SK-N-SH (cell line): Measurements from ENCODE around the gene MTFP1. TPM values are rescaled to one million over a fixed set of nuclear protein-coding genes. Genes with fewer than 3 reads are reported as not detected.

Experiments used
- CTCF ChIA-PET: fragments of 300-600, 350-600 bp; formaldehyde crosslinking; extraction: SDS; loops from one replicate; lab custom pipeline; 2021; lab: Yijun Ruan, JAX
- POLR2A ChIA-PET: fragments of 350-600 bp; sonication (Branson Sonifier 250); formaldehyde crosslinking; extraction: SDS; loops from one replicate; lab custom pipeline; 2020; ENCODE audit warnings: antibody characterized with exemption, inconsistent platforms; lab: Yijun Ruan, JAX
- DNase-seq: peaks from one replicate; pipeline ENCODE4 v3.0.0; 2012
- H2AFZ ChIP-seq: fragments of 200-600 bp; sonication (generic); 2 replicates; pipeline ENCODE4 v1.8.1; 2016; ENCODE audit warnings: antibody characterized with exemption, mild to moderate bottlenecking, low read depth
- H3F3A ChIP-seq: fragments of 200-600 bp; sonication (generic); replicated peaks from 2 replicates; pipeline ENCODE3; 2016; ENCODE audit warnings: antibody characterized with exemption, mild to moderate bottlenecking; ENCODE audit not compliant: insufficient read depth
- H3K27ac ChIP-seq, 2 experiments: fragments of 200-500 bp in 1 of 2; fragments of 200-600 bp in 1 of 2; sonication (Bioruptor generic) in 1 of 2; sonication (generic), shearing (Covaris generic) in 1 of 2; 2 replicates each; pipeline versions ENCODE4 v1.5.1 to v1.6.1; 2014 to 2016; ENCODE audit warnings: low read depth in 2 of 2, inconsistent platforms in 1 of 2, low read length in 1 of 2, mild to moderate bottlenecking in 1 of 2, mixed read lengths in 1 of 2
- H3K27me3 ChIP-seq: fragments of 200-600 bp; sonication (generic), shearing (Covaris generic); 2 replicates; pipeline ENCODE4 v1.6.1; 2016; ENCODE audit warnings: mixed run types; ENCODE audit not compliant: insufficient read depth
- H3K36me3 ChIP-seq, 2 experiments: fragments of 200-500 bp in 1 of 2; fragments of 200-600 bp in 1 of 2; sonication (Bioruptor generic) in 1 of 2; sonication (generic) in 1 of 2; replicated peaks in 1 of 2; 2 replicates each; pipeline versions ENCODE3 to v1.5.1; 2014 to 2016; ENCODE audit warnings: low read length in 1 of 2, mild to moderate bottlenecking in 1 of 2; ENCODE audit not compliant: insufficient read depth in 2 of 2, control insufficient read depth in 1 of 2
- H3K4me1 ChIP-seq, 2 experiments: fragments of 200-500 bp in 1 of 2; fragments of 200-600 bp in 1 of 2; sonication (Bioruptor generic) in 1 of 2; sonication (generic), shearing (Covaris generic) in 1 of 2; 2 replicates each; pipeline versions ENCODE4 v1.5.1 to v1.6.1; 2014 to 2016; ENCODE audit warnings: low read depth in 1 of 2, low read length in 1 of 2, mixed run types in 1 of 2; ENCODE audit not compliant: insufficient read depth in 2 of 2, control insufficient read depth in 1 of 2
- H3K4me2 ChIP-seq: fragments of 200-600 bp; sonication (generic), shearing (Covaris generic); 2 replicates; pipeline ENCODE4 v1.6.1; 2017; ENCODE audit warnings: mixed run types
- H3K4me3 ChIP-seq, 2 experiments: fragments of 200-500 bp in 1 of 2; fragments of 200-600 bp in 1 of 2; sonication (Bioruptor generic) in 1 of 2; sonication (generic), shearing (Covaris generic) in 1 of 2; 2 replicates each; pipeline versions ENCODE4 v1.5.1 to v1.8.1; 2014 to 2016; ENCODE audit warnings: low read depth in 2 of 2, inconsistent platforms in 1 of 2, low read length in 1 of 2, mild to moderate bottlenecking in 1 of 2, mixed read lengths in 1 of 2, moderate library complexity in 1 of 2
- H3K79me2 ChIP-seq: fragments of 200-600 bp; sonication (generic); 2 replicates; pipeline ENCODE4 v1.8.1; 2017; ENCODE audit warnings: mild to moderate bottlenecking; ENCODE audit not compliant: insufficient read depth
- H3K9ac ChIP-seq: fragments of 200-600 bp; sonication (generic); 2 replicates; pipeline ENCODE4 v1.6.1; 2017; ENCODE audit warnings: mixed run types
- H3K9me2 ChIP-seq: fragments of 200-600 bp; sonication (generic); 2 replicates; pipeline ENCODE4 v1.6.1; 2017; ENCODE audit warnings: mixed run types
- H3K9me3 ChIP-seq: fragments of 200-600 bp; sonication (generic); 2 replicates; pipeline ENCODE4 v1.6.1; 2017; ENCODE audit warnings: mixed run types, mild to moderate bottlenecking, moderate library complexity
- H4K20me1 ChIP-seq: fragments of 200-600 bp; sonication (generic); 2 replicates; pipeline ENCODE4 v1.6.1; 2017; ENCODE audit warnings: mild to moderate bottlenecking, mixed run types; ENCODE audit not compliant: insufficient read depth
- EZH2phosphoT487 ChIP-seq: fragments of 200-600 bp; sonication (generic); IDR thresholded peaks from 2 replicates; pipeline ENCODE4 v1.6.1; 2017; ENCODE audit warnings: low read depth, mixed run types, mild to moderate bottlenecking, antibody characterized with exemption, moderate library complexity, borderline replicate concordance
- FOXM1 ChIP-seq: IDR thresholded peaks from 2 replicates; pipeline ENCODE4 v1.4.0; 2012; ENCODE audit warnings: low read depth, mild to moderate bottlenecking
- GABPA ChIP-seq: IDR thresholded peaks from 2 replicates; pipeline ENCODE4 v1.4.0; 2012; ENCODE audit warnings: low read depth, mild to moderate bottlenecking
- MXI1 ChIP-seq: IDR thresholded peaks from 2 replicates; pipeline ENCODE4 v1.6.1; 2012; ENCODE audit warnings: mild to moderate bottlenecking, low read depth, low read length, improper control_type of control experiment
- NFIC ChIP-seq: IDR thresholded peaks from 2 replicates; pipeline ENCODE4 v1.4.0; 2012; ENCODE audit warnings: borderline replicate concordance
- NRF1 ChIP-seq: IDR thresholded peaks from 2 replicates; pipeline ENCODE4 v1.6.1; 2012; ENCODE audit warnings: low read depth, mild to moderate bottlenecking, low read length
- POLR2AphosphoS5 ChIP-seq: IDR thresholded peaks from 2 replicates; pipeline ENCODE4 v1.6.1; 2012; ENCODE audit warnings: low read depth, low read length
- RAD21 ChIP-seq: IDR thresholded peaks from 2 replicates; pipeline ENCODE4 v1.6.1; 2012; ENCODE audit warnings: mild to moderate bottlenecking, low read length
- RCOR1 ChIP-seq: fragments of 150-350 bp; IDR thresholded peaks from 2 replicates; pipeline ENCODE4 v1.6.1; 2017; ENCODE audit warnings: antibody characterized with exemption, low read length
- RFX5 ChIP-seq: IDR thresholded peaks from 2 replicates; pipeline ENCODE4 v1.6.1; 2012; ENCODE audit warnings: mild to moderate bottlenecking, improper control_type of control experiment, low read length
- RXRA ChIP-seq: IDR thresholded peaks from 2 replicates; pipeline ENCODE4 v1.4.0; 2012; ENCODE audit warnings: low read depth, mild to moderate bottlenecking, borderline replicate concordance
- TAF1 ChIP-seq: IDR thresholded peaks from 2 replicates; pipeline ENCODE4 v1.6.1; 2012; ENCODE audit warnings: low read depth, mild to moderate bottlenecking, low read length, moderate library complexity, borderline replicate concordance
- TCF12 ChIP-seq: IDR thresholded peaks from 2 replicates; pipeline ENCODE4 v1.4.0; 2012
- TEAD4 ChIP-seq: IDR thresholded peaks from 2 replicates; pipeline ENCODE4 v1.4.0; 2012; ENCODE audit warnings: mild to moderate bottlenecking, borderline replicate concordance; ENCODE audit not compliant: insufficient read depth
- USF1 ChIP-seq: IDR thresholded peaks from 2 replicates; pipeline ENCODE4 v1.4.0; 2012; ENCODE audit warnings: low read depth, borderline replicate concordance
- WGBS: methylation state at CpG from one replicate; pipeline ENCODE4 v1.1.6; 2017; ENCODE audit warnings: low lambda C conversion rate; 5-methylcytosine and 5-hydroxymethylcytosine counted together
- polyA plus RNA-seq, 3 experiments: library from polyadenylated mRNA; depleted of rRNA; stranded (reverse); fragments of >200 nt; gene quantifications; 2 replicates each; pipeline ENCODE4 v1.2.3, GENCODE V29; 2012
- TF ChIP-seq, protein P1 (sequence below): fragments of 150-350 bp; IDR thresholded peaks from 2 replicates; pipeline ENCODE4 v1.6.1; 2017; ENCODE audit warnings: antibody characterized with exemption, low read length, low read depth, borderline replicate concordance
- TF ChIP-seq, protein P2 (sequence below): IDR thresholded peaks from 2 replicates; pipeline ENCODE4 v1.6.1; 2012; ENCODE audit warnings: mild to moderate bottlenecking, low read depth, low read length, moderate library complexity
- TF ChIP-seq, protein P3 (sequence below): fragments of 200-600 bp; sonication (generic); IDR thresholded peaks from 2 replicates; pipeline ENCODE4 v1.6.1; 2017; ENCODE audit warnings: antibody characterized with exemption, mild to moderate bottlenecking, moderate library complexity

Gene MTFP1
- polyA plus RNA-seq, 1 of the 3 experiments (the other 2 are of a cell fraction): 18.9 TPM

DNA sequence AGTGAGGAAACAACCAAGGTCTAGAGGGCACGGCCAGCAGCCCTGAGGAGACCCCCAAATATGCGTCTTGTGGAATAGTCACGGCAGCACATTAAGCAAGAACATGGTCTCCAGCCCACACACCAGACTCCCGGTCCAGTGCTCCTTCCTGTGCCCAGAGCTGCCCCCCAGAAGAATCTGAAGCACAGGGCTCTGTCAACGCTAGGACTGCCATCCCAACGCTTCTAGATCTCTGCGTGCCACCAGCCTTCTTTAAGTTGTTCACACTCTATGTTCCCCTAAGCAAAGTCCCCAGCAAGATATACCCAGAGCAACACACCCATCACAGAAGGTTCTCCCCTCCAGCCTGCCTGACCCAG, 32.3 kb upstream of the MTFP1 start:
- no peak overlapping the region for H3K4me2 ChIP-seq
- no peaks in the 10 kb centered on the region for H3K9me3 ChIP-seq
- peaks cover 0 to 13% of the 10 kb centered on the region in 2 experiments; a peak in 2 of 4 replicates for H3K4me1 ChIP-seq
- no peak overlapping the region for H3K27ac ChIP-seq
- no peaks in the 10 kb centered on the region for H3K9me2 ChIP-seq
- H3K36me3 ChIP-seq: no peaks in the 10 kb centered on the region
- H4K20me1 ChIP-seq: 0 out of 2 replicates have a peak, but pooled peaks cover 3% of the 10 kb centered on the region
- no peaks in the 10 kb centered on the region for H3K27me3 ChIP-seq
- H3K4me3 ChIP-seq: no peak overlapping the region
- ChIA-PET CTCF (interaction anchor here (15.4 kb wide), 1 partner anchor 105 kb away, joined by 228 read pairs; the partner anchor contains the start of gene CASTOR1), POLR2A (interaction anchor here (0.6 kb wide), 1 partner anchor 185 kb away, joined by 3 read pairs; no protein-coding TSS in a partner anchor)
- H3F3A ChIP-seq: no peaks in the 10 kb centered on the region
- peaks cover 19% of the 10 kb centered on the region for H3K79me2 ChIP-seq
- TF ChIP-seq FOXM1: no peak
- TF ChIP-seq, protein P1, sequence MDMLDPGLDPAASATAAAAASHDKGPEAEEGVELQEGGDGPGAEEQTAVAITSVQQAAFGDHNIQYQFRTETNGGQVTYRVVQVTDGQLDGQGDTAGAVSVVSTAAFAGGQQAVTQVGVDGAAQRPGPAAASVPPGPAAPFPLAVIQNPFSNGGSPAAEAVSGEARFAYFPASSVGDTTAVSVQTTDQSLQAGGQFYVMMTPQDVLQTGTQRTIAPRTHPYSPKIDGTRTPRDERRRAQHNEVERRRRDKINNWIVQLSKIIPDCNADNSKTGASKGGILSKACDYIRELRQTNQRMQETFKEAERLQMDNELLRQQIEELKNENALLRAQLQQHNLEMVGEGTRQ: no peak
- TF ChIP-seq RXRA: no peak
- no peak for TF ChIP-seq RAD21
- no peak for TF ChIP-seq RFX5
- no peak for TF ChIP-seq NRF1
- no peak for TF ChIP-seq RCOR1
- no peak for TF ChIP-seq MXI1
- no peak for TF ChIP-seq EZH2phosphoT487
- no peak for TF ChIP-seq TEAD4
- no peak for DNase-seq
- 96% methylated on average over 4 of the region's 7 CpGs for WGBS
- no peak overlapping the region for H2AFZ ChIP-seq
- no peak overlapping the region for H3K9ac ChIP-seq

GRCh38 chr22:30393885-30394284, 31.7 kb upstream of the MTFP1 start:
- Histone ChIP-seq H3K9me3 (no peaks in the 10 kb centered on the region), H3K79me2 (peaks cover 25% of the 10 kb centered on the region), H3K4me3 (no peak overlapping the region), H3K27me3 (no peaks in the 10 kb centered on the region), H3K4me2 (no peak overlapping the region), H3K9me2 (no peaks in the 10 kb centered on the region), H2AFZ (no peak overlapping the region), H3K9ac (no peak overlapping the region), H4K20me1 (0 out of 2 replicates have a peak, but pooled peaks cover 6% of the 10 kb centered on the region), H3K4me1 (peaks cover 0 to 14% of the 10 kb centered on the region in 2 experiments; a peak in 2 of 4 replicates), H3F3A (no peaks in the 10 kb centered on the region), H3K27ac (no peak overlapping the region), H3K36me3 (no peaks in the 10 kb centered on the region)
- WGBS: 86% methylated on average over 3 of the region's 3 CpGs
- no peak for DNase-seq
- TF ChIP-seq TCF12: no peak
- TF ChIP-seq, protein P2, sequence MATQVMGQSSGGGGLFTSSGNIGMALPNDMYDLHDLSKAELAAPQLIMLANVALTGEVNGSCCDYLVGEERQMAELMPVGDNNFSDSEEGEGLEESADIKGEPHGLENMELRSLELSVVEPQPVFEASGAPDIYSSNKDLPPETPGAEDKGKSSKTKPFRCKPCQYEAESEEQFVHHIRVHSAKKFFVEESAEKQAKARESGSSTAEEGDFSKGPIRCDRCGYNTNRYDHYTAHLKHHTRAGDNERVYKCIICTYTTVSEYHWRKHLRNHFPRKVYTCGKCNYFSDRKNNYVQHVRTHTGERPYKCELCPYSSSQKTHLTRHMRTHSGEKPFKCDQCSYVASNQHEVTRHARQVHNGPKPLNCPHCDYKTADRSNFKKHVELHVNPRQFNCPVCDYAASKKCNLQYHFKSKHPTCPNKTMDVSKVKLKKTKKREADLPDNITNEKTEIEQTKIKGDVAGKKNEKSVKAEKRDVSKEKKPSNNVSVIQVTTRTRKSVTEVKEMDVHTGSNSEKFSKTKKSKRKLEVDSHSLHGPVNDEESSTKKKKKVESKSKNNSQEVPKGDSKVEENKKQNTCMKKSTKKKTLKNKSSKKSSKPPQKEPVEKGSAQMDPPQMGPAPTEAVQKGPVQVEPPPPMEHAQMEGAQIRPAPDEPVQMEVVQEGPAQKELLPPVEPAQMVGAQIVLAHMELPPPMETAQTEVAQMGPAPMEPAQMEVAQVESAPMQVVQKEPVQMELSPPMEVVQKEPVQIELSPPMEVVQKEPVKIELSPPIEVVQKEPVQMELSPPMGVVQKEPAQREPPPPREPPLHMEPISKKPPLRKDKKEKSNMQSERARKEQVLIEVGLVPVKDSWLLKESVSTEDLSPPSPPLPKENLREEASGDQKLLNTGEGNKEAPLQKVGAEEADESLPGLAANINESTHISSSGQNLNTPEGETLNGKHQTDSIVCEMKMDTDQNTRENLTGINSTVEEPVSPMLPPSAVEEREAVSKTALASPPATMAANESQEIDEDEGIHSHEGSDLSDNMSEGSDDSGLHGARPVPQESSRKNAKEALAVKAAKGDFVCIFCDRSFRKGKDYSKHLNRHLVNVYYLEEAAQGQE: no peak
- no peak for TF ChIP-seq RFX5
- no peak for TF ChIP-seq TAF1
- TF ChIP-seq USF1: no peak
- TF ChIP-seq POLR2AphosphoS5: no peak
- no peak for TF ChIP-seq NFIC
- TF ChIP-seq GABPA: no peak
- TF ChIP-seq, protein P3, sequence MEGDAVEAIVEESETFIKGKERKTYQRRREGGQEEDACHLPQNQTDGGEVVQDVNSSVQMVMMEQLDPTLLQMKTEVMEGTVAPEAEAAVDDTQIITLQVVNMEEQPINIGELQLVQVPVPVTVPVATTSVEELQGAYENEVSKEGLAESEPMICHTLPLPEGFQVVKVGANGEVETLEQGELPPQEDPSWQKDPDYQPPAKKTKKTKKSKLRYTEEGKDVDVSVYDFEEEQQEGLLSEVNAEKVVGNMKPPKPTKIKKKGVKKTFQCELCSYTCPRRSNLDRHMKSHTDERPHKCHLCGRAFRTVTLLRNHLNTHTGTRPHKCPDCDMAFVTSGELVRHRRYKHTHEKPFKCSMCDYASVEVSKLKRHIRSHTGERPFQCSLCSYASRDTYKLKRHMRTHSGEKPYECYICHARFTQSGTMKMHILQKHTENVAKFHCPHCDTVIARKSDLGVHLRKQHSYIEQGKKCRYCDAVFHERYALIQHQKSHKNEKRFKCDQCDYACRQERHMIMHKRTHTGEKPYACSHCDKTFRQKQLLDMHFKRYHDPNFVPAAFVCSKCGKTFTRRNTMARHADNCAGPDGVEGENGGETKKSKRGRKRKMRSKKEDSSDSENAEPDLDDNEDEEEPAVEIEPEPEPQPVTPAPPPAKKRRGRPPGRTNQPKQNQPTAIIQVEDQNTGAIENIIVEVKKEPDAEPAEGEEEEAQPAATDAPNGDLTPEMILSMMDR: no peak
- POLR2A ChIA-PET: interaction anchor here (0.6 to 0.9 kb wide), 2 partner anchors 30 to 185 kb away, joined by 3 to 6 read pairs; no protein-coding TSS in a partner anchor
- CTCF ChIA-PET: interaction anchor here (0.9 to 15.4 kb wide), 3 partner anchors 29 to 106 kb away, joined by 4 to 228 read pairs (median 6); partner anchors contain the start of genes CASTOR1 and MTFP1
